Stimulated activated CD8-positive, alpha-beta memory T cell treated with anti-CD3 and anti-CD28 coated beads, Interleukin-15, amount 100 ng/mL, for 1 hour (primary cell): ENCODE results near the gene DMC1.

Source experiments
- DNase-seq: peaks from one replicate; pipeline ENCODE4 v3.0.0-alpha.2; 2020; ENCODE audit warnings: low read depth

The DMC1 gene

DNA sequence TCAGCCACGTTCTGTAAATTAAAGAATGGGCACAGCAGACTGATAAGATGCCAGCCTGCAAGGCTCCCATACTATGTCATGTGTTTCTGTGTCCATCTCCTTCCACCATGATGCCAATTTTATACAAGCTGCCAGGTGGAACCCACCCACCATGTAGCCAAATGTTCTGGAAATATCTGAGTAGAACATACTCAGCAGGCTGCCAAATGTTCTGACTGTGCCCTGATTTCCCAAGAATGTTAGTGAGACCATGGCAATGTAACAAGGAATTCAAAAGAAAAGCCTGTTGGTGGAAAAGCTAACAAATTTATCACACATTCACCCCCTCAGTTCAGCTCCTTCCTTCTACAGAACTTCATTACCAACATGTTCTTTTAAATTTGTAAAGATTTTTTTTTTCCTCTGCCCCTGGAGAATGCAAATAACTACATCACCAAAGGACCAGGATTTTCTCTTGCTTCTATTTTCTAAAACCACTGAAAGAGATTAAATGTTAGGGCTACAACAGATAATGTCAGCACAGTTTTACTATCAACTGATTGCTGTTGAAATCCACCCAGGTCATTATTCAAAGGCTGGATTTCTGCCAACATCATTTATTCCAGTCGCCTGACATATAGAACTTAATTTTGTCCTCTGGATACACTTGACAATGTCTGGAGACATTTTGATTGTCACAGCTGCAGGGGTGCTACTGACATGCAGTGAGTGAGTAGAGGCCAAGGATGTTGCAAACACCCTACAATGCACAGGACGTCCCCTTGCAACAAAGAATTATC is 3.1 kb downstream of the DMC1 start:
- no peak for DNase-seq

GRCh38 chr22:38565441-38565840 is 4.5 kb downstream of the DMC1 start:
- DNase-seq, result no peak

DNA sequence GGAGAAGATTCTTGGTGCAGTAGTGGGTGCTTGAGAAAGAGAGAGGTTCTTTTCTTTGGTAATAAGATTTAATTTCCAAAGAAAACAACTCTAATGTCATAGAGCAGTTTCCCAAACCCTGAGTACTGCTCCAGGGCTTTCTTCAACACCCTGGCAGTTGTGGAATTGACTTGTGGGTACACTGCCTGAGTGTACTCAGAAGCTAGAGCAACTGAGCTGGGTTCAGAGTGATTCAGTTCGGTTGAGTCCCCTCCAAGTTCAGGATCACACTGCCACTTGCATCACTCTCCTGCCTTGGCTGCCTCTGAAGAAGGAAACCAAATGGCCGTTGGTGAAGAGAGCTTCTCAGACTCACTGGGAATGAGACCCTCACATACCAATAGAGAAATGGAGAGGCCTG is 5.3 kb downstream of the DMC1 start:
- DNase-seq, result no peak

GRCh38 chr22:38554281-38554680 is 15.7 kb downstream of the DMC1 start:
- DNase-seq, result no peak

DNA sequence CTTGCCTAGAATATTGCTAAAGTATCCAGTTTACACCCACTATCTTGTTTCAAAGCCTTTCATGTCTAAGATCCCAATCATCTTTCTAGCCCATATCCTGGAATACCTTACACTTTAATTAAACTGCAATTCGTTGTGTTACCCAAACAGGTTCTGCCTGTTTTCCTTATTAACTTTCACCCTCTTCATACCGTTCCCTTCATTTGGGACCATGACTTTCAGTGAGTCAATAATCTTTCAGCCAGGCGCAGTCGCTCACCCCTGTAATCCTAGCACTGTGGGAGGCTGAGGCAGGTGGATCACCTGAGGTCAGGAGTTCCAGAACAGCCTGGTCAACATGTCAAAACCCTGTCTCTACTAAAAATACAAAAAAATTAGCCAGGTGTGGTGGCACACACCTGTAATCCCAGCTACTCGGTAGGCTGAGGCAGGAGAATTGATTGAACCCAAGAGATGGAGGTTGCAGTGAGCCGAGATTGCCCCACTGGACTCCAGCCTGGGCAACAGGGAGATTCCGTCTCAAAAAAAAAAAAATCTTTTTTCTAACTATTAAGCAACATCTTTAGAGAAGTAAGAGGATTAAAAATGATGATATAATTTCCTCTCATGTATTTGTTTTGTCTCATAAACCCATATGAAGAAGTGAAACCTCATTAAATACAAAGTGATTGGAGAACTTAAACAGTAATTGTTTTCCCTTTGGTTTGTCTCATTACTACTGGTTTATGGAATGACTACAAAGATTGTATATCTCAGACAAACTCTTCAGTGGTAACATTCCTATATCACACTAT is 20.7 kb downstream of the DMC1 start:
- DNase-seq, result no peak

DNA sequence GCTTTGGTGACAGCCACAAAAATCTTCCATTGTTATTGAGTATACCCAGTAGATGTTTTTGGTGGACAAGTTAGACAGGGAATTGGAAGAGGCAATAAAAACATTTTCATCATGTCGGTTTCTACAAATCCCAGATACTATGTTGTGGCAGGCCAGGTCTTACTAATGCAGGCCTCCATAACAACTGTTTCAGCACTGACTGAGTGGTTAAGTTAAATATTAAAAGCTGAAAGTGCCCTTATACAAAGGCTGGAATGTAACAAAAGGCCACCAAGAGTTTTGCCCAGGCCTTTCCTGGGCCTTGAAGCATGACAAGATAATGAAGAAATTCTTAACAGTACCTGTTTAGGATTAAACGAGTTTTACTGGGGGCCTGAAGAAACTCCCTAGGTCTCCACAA is 29.3 kb downstream of the DMC1 start:
- no peak for DNase-seq

GRCh38 chr22:38531251-38531938 is 38.6 kb downstream of the DMC1 start:
- no peak for DNase-seq

DNA sequence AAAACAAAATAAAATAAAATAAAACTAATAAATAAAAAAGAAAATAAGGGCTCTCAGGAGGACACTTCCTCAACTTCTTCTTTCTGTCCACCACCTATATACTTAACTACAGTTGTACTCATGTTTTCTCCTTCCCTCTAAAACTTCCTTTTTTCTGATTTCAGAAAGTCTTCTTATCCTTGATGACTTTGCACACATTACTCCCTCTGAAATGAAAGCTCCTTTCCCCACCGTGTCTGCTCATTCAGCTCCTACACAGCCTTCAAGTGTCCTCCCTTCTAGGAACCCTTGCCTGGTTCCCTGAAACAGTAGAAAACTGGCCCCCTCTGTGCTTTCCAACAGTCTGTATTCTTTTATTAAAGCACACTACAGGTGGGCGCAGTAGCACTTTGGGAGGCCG is 45.6 kb downstream of the DMC1 start:
- DNase-seq, result no peak

GRCh38 chr22:38523479-38523878 is 46.5 kb downstream of the DMC1 start:
- DNase-seq, result no peak

- no peak for DNase-seq
These were observed 47.0 kb downstream of the DMC1 start for GRCh38 chr22:38523029-38523428.

DNA sequence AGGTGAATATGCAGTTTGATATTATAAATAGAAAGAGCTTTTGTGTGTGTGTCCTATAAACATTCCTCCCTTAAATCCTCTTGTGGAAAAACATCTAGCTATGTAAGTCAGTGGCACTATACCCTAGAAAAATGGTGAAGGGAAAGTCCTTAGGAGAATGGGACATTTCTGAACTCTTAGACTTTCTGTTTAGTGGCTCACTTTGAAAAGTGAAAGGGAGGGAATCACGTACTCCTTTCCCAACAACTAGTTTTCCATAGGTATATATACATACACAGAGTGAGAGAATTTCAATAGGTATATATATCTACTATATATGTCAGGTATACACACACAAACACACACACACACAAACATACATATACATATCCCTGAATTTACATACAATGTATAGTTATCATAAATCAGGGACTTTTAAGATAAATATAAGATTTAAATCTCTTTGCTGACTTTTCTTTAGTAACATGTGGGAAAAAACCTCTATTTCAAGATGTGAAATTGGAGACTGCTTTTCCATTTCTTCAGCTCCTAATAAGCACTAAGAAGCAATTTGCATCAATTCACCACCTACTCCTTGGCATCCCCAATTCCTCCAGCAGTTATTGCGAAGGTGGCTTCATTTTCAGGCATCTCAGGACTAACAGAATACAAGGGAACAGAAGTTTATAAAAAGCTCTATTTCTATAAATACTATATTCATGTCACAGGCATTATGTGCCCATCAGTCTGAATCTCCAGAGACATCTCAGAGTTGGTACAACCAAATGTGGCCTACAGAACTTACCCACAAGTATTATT is 50.3 kb downstream of the DMC1 start:
- DNase-seq, result no peak

DNA sequence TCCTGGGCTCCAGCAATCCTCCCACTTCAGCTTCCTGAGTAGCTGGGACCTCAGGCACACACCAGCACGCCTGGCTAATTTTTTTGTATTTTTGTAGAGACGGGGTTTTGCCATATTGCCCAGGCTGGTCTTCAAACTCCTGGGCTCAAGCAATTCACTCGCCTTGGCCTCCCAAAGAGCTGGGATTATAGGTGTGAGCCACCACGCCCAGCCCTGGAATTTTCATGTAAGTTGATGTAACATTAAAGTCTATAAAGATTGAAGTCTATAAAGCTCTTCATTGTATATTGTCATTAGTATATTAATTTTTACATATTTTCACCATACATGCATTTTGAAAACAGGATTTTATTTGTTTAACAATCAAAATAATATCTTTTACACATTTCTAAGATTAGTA is 51.4 kb downstream of the DMC1 start:
- DNase-seq, result no peak

GRCh38 chr22:38513063-38513462 is 56.9 kb downstream of the DMC1 start:
- DNase-seq, result no peak

- no peak for DNase-seq
These were observed 59.5 kb downstream of the DMC1 start for GRCh38 chr22:38510416-38510970.

DNA sequence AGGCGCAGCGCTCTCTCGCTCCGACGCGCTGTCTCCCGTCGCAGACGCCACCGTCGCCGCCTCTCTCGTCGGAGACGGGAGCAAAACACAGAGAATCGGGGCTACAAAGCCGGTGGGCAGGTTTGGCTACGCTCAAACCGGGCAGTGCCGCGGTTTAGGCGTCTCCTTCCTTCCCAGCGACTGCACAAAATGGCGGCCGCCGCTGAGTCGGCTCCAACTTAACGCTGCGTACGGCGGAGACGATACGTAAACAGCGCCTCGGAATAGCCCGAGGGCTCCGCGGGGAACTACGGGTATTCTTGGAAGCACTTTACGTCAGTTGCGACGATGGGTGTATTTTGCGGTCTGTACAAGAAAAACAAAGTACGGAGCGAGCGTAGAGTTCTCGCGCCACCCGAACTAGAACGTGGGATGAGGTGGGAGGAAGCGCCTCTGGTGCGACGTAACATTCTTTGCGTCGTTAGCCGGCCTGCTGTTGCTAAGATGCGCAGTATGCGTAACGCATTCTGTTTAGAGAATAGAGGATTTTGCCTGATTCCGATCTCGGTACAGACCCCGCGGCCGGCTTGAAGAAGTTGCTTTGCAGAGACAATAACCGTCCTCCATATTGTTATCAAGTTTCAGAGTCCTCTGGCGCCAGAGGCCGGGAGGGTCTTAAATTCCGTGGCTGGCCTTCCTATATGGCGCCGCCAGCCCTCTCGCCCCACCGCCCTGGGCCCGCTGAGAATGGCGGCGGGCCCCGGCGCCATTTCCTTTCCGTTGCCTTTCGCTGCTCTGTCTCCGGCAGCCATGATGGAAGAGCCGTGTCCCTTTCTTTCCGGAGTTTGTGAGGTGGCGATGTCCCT is 63.6 kb downstream of the DMC1 start, which contains the start of gene DDX17:
Gene DDX17, minus strand, starts transcription at position 194 of the 845 bp plus-strand sequence.
- DNase-seq, result peak; percentile 95

DNA sequence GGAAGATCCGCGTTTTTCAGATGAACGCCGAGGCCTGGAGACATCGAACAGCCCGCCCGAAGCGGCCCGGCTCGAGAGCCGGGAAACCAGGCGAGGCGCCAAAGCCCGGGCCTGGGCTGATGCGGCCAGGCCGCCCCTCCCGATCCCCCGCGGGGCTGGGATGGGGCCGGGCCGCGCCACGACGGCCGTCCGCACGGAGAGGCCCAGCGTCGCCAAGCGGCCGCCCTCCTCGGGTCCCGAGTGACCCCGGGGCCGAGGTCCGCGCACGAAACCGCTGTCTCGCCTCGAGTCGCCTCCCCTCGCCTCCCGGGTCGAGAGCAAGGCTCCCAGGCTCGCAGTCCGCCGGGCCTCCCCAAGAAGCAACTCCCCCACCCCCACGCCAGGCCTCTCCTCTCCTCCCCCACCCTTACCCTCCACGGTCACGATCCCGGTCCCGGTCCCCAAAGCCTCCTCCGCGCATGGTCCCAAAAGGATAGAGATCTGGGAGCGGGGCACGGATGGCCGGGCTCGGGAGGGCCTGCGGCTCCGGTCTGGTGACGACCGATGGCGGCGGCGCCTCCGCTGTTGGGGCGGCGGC is 64.4 kb downstream of the DMC1 start:
- DNase-seq, result peak; percentile 37

DNA sequence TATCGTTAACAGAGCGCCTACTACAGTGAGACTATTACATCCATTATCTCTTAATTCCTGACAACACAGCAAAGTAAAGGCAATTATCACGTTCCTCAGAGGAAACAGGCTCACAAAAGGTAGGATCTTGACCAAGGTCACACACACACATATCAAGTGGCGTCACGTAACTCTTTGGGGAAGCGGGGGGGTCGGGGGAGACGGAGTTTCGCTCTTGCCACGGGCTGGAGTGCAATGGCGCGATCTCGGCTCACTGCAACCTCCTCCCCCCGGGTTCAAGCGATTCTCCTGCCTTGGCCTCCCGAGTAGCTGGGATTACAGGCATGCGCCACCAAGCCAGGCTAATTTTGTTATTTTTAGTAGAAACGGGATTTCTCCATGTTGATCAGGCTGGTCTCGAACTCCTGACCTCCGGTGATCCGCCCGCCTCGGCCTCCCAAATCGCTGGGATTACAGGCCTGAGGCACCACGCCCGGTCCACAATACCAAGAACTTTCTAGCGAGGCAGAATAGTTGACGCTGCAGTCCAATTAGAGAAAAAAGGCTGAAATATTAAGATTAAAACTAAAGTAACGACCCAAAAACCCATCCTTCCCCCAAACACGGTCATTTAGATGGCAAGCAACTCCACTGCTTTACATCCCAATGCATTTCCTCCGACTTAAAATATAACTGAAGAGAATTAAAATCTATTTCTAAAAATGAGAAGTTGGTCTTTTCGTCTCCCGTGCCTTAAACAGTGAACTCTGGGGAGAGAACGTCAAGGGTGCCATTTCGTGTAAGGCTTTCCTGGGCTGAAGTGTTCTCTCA is 65.0 kb downstream of the DMC1 start:
- no peak for DNase-seq

- DNase-seq, result no peak
These were observed 67.0 kb downstream of the DMC1 start for GRCh38 chr22:38503021-38503420.
